ENCODE data around the gene DSCAM.

Gene DSCAM

DNA sequence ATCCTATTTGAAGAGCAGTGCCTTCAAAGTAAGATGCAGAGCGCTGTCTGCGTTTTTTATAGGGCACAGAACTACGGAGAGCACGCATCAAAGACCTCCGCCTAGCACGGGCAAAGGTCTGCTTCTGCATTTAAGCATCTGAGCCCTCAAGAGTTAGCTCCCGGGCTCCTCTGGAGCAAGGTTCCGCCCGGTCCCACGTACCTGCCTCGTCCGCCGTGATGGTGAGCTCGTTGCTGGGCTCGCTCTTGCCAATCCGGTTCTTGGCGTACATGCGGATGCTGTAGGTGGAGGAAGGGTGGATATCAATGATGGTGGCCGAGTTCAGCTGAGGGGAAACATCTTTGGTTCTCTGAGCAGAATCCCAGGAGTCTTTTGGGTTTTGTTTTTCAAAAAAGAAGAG, 668.2 kb downstream of the DSCAM start:
- no peak for DNase-seq (ENCODE audit: low read depth)

GRCh38 chr21:40177979-40178378, 669.0 kb downstream of the DSCAM start:
- DNase-seq (ENCODE audit: low read depth): no peak

GRCh38 chr21:40176724-40177123, 670.2 kb downstream of the DSCAM start:
- DNase-seq (ENCODE audit: low read depth): no peak

DNA sequence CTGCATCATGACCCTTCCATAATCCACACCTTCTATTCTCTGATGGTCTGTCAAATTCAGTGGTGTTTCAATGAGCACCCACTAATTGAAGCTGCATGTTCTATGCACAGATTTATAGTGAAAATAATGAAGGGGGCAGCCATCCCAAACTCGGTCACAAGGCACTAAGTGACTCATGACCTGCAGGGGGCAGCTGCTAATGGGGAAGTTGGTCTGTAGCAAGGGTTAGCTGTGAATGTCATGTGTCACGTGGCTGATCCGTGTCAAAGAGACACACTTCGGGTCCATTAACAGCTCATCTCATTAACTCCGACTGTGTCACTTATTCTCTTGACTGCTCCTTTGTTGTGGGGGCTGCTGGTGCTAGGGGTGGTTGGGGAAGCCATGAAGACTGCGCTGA, 673.1 kb downstream of the DSCAM start:
- no peak for DNase-seq (ENCODE audit: low read depth)

DNA sequence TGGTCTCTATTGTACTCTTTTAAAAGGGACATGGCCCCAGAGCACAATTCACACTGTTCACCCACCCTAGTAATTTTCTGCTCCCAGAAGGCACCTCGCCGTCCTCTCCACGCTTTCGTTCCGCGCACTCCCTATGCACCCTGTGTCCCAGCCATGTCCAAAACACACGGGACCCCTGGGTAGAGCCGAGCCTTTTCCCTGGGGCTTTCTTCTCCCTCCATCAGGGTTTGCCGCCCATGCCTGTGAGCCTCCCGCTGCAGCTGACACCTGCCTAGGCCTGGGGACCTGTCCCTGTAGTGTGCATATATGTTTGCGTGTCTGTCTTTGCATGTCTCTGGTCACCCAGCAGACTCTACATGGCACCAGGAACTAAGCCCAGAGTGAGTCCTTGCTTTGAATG, 677.0 kb downstream of the DSCAM start:
- no peak for DNase-seq (ENCODE audit: low read depth)

DNA sequence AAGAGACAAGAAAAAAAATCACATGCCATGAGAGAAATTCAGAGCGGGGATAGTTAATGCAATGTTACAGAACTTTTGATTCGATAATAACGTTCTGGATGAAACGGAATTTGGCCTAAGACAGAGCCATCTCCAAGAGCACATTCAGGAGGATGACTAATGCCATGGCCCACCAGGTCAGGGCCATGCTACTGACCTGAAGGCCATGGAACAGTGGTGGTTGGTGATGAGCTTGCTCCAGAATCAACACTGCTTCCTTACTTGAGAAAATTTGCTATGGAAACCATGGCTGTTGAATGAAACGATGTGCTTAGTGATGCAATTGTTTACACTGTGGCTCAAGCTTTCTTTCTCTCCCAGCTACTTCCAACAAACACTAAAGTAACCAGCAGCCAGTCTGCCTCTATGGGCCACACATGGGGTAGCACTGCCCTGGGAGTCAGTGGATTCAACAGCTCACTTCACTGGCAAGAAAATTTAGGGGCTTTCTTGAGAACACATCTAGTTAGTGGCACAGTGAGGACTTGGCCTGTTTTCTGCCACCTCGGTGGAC, 680.6 kb downstream of the DSCAM start:
- peak; percentile 28 for DNase-seq (ENCODE audit: low read depth)

GRCh38 chr21:40165773-40166070, 681.2 kb downstream of the DSCAM start:
- peak; percentile 19 for DNase-seq (ENCODE audit: low read depth)

DNA sequence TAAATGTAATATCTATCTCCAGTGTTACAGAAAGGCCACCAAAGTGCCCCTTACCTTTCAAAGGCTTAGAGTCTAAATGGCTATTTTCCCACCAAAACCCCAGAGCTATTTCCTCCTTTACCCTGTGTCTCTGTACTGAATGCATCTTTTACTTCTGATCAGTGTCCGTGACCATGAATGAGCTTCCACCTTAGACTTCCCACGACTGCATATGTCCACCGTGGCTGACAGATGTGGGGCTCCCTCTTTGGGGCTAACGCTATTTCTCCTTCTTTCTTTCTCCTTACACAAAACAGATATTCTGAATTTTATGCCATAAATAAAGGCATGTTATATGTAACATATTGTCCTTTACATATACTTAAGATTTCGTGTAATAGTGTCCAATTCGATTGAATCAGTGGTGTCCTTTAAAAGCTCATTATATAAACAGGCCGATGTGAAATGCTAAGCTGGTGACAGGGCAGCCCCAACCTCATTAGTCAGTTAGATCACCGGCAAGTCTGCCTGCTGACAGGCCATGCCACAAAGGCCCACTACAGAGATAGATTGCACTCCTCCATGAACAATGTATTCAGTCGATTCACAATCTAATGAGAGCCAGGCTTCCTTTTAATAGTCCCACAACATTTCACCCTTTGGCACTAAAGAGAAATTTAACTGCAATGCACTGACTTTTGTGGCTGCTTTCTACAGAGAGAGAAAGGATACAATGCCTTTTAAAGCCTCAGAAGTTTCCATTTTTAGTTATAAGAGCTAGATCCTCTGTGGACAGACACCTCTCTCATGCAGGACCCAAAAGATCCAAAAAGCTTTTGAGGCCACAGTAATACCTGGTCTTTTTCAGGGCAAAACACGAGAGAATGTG, 681.8 kb downstream of the DSCAM start:
- DNase-seq (ENCODE audit: low read depth): peak; percentile 14

DNA sequence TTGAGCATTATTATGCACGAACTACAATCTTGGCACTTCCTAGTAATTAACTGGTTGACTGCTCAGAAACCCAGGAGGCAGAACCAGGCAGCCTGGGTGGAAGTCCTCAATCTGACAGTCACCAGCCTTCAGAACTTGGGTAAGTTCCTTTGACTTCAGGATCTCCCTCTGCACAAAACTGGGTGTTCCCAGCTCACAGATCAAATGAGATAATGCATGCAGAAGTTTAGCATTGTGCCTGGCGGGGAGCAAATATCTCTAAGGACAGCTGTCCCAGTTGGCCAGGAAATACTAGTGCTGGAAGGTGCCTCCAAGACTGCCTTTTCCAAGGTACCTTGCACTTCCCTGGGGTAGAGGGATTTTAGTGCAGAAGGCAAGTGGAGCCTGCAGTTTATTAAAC, 684.9 kb downstream of the DSCAM start:
- no peak for DNase-seq (ENCODE audit: low read depth)

- no peak for DNase-seq (ENCODE audit: low read depth)
These were observed 686.0 kb downstream of the DSCAM start for GRCh38 chr21:40160911-40161310.

GRCh38 chr21:40158366-40158765, 688.6 kb downstream of the DSCAM start:
- peak; percentile 18 for DNase-seq (ENCODE audit: low read depth)

DNA sequence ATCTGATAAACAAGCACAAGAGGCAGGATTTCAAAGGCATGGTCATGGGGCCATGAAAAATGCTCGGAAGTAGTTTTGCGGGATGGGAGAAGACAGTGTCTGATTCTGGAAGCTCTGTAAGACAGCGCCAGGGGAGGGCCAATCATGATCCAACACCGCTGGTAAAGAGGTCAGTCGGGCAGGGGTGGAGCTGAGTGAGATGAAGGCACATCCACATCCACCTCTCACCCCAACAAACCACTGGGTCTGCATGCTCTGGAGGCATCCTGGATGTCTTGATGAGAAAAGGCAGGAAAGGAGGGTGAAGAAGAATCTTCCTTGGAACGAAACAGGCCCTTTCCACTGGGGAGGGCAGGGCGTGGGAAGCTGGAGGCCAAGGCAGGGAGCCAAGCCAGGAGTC, 691.4 kb downstream of the DSCAM start:
- DNase-seq (ENCODE audit: low read depth): no peak

DNA sequence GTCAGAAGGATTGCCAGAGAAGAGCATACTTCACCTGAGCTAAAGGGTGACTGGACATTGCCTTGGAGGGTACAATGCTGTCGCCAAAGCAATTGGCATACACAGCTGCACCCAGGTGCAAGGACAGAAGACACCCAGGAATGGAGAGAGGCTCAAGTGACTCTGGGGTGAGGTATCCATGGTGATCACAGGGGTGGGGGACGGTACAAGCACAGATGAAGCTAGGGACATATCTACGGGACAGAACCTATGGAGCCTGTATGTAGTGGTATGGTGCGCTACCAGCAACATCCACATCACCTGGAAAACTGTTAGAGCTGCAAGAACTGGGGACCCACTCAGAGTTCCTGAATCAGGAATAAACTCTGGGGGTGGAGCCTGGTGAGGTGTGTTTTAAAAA, 693.6 kb downstream of the DSCAM start:
- no peak for DNase-seq (ENCODE audit: low read depth)

DNA sequence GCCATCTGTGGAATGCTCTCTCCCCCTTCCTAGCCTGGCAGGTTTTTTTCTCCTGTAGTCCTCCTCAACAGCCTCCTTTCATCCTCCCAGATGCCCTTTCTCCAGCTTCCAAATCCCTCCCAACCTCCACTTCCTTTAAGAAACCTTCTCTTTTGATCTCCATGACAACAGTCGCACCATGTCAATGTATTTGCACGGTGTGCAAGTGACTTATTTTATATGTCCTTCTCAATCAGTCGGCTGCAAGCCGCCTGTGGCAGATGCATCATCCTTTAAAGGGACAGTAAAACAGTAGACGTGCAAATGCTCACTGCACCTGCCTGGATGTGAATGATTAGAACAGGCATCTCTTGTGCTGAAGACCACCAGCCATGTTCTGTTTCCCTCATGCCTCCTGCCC, 694.5 kb downstream of the DSCAM start:
- DNase-seq (ENCODE audit: low read depth): no peak

GRCh38 chr21:40151611-40152010, 695.3 kb downstream of the DSCAM start:
- no peak for DNase-seq (ENCODE audit: low read depth)

DNA sequence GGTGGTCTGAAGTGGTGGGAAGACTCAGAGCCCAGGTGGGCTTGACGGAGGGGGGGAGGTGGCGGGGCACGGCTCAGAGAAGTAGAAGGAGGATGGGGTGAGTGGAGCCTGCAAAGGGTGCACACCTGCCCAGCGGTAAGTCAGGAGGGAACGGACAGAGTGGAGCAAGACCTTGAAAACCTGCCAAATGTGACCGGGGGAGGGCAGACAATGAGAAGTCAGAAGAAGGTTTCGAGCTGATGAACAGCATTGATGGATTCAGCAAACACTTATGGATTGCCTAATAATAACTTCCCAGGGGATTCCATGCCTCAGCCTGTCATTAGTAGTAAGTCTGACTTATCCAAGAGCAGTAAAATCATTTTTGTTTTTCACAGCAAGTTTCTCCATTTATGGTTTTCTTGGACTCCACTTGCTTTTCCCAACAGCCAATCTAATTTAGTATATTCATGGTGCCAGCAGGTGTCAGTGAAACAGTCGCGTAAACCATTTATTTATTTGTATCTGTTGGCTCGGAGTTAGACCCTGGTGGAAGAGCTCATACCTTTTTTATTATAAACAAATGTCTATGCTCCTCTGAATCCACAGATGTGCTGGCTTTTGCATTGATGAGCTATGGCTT, 700.6 kb downstream of the DSCAM start:
- peak; percentile 2 for DNase-seq (ENCODE audit: low read depth)

GRCh38 chr21:40143822-40144525, 703.0 kb downstream of the DSCAM start:
- peak; percentile 42 for DNase-seq (ENCODE audit: low read depth)

DNA sequence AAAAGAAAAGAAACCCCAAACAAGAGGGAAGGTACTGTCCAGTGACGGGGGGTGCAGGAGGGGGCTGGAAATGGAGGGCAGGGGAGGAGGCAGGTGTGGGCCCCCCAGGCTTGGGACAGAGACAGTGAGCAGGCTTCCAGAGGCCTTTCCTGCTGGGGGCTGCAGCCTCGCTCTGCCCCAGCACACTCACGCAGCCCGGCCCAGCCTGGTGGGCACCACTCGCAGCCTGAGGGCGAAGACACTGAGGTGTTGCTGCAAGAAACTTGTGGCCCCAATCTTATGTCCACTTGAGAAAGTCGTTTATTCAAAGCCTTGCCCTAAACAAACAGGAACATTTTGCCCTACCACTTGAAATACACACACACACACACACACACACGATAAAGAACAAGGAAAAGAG, 705.3 kb downstream of the DSCAM start:
- no peak for DNase-seq (ENCODE audit: low read depth)

GRCh38 chr21:40140675-40141074, 706.3 kb downstream of the DSCAM start:
- DNase-seq (ENCODE audit: low read depth): no peak

DNA sequence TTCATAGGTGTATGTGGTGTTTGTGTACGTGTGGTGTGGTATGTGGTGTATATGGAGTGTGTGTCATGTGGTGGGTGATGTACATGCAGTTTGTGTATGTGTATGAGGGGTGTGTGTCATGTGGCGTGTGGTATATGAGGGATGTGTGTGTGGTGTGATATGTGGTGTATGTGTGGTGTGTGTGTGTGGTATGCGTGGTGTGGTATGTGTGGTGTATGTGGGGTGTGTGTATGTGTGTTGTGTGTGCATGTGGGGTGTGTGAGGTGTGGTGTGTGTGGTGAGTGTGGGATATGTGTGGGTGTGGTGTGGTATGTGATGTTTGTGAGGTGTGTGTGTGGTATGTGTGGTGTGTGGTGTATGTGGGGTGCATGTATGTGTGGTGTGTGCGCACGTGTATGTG, 707.3 kb downstream of the DSCAM start:
- DNase-seq (ENCODE audit: low read depth): no peak

- DNase-seq (ENCODE audit: low read depth): no peak
These were observed 710.4 kb downstream of the DSCAM start for GRCh38 chr21:40136571-40136970.

GRCh38 chr21:40134731-40135492, 712.0 kb downstream of the DSCAM start:
- no peak for DNase-seq (ENCODE audit: low read depth)
